Fibroblast of lung (primary cell): Measurements from ENCODE around the gene ICA1. TPM values are rescaled to one million over a fixed set of nuclear protein-coding genes. Genes with fewer than 3 reads are reported as not detected.
"Not testable (repeated sequence)": the region's sequence is repeated elsewhere in the genome, so short reads cannot be mapped to it uniquely, and the experiment has no call there.

Experiments used
- DNase-seq, 2 donors: peaks; one replicate each; pipeline versions ENCODE4 v3.0.0 to v3.0.0-alpha.2; 2010; ENCODE audit warnings: low read depth in 2 of 2
- H2AFZ ChIP-seq: 2 replicates; pipeline ENCODE4 v1.5.1; 2012; ENCODE audit warnings: low read length, control low read depth, inconsistent platforms
- H3K27ac ChIP-seq: 2 replicates; pipeline ENCODE4 v1.5.1; 2011; ENCODE audit warnings: low read length, control low read depth; ENCODE audit not compliant: insufficient read depth
- H3K27me3 ChIP-seq: 2 replicates; pipeline ENCODE4 v1.5.1; 2011; ENCODE audit warnings: mild to moderate bottlenecking, low read length; ENCODE audit not compliant: control insufficient read depth, insufficient read depth
- H3K36me3 ChIP-seq: 2 replicates; pipeline ENCODE4 v1.5.1; 2011; ENCODE audit warnings: low read length; ENCODE audit not compliant: control insufficient read depth, insufficient read depth
- H3K4me1 ChIP-seq: 2 replicates; pipeline ENCODE4 v1.5.1; 2011; ENCODE audit warnings: low read length; ENCODE audit not compliant: control insufficient read depth, insufficient read depth; ENCODE audit errors: extremely low read depth
- H3K4me2 ChIP-seq: 2 replicates; pipeline ENCODE4 v1.5.1; 2011; ENCODE audit warnings: low read length, control low read depth; ENCODE audit not compliant: insufficient read depth; ENCODE audit errors: extremely low read depth
- H3K4me3 ChIP-seq, 4 experiments: fragments of 200-600 bp in 1 of 4; sonication (generic) in 1 of 4; replicated peaks in 1 of 4; 2 replicates each; pipeline ENCODE4 v1.5.1; 2011 to 2016; ENCODE audit warnings: low read length in 4 of 4, low read depth in 3 of 4, mild to moderate bottlenecking in 3 of 4, control low read depth in 2 of 4, inconsistent platforms in 1 of 4, mixed read lengths in 1 of 4; ENCODE audit not compliant: insufficient read depth in 1 of 4; ENCODE audit errors: control extremely low read depth in 1 of 4
- H3K79me2 ChIP-seq: 2 replicates; pipeline ENCODE4 v1.5.1; 2012; ENCODE audit warnings: mild to moderate bottlenecking, low read length, inconsistent platforms; ENCODE audit not compliant: control insufficient read depth, insufficient read depth
- H3K9ac ChIP-seq: 2 replicates; pipeline ENCODE4 v1.5.1; 2011; ENCODE audit warnings: mild to moderate bottlenecking, low read length, control low read depth; ENCODE audit not compliant: insufficient read depth
- H3K9me3 ChIP-seq: 2 replicates; pipeline ENCODE4 v1.5.1; 2012; ENCODE audit warnings: low read depth, low read length; ENCODE audit not compliant: control insufficient read depth, insufficient read depth
- H4K20me1 ChIP-seq: 2 replicates; pipeline ENCODE4 v1.5.1; 2011; ENCODE audit warnings: low read length; ENCODE audit not compliant: control insufficient read depth, insufficient read depth; ENCODE audit errors: extremely low read depth
- CTCF ChIP-seq, 2 donors: IDR thresholded peaks in 1 of 2; conservative IDR thresholded peaks in 1 of 2; 1 replicate in 1 of 2; 2 replicates in 1 of 2; pipeline ENCODE4 v1.5.1; 2011 to 2012; ENCODE audit warnings: low read length in 2 of 2, control low read depth in 1 of 2, inconsistent platforms in 1 of 2, low read depth in 1 of 2, mild to moderate bottlenecking in 1 of 2
- EZH2 ChIP-seq: IDR thresholded peaks from 2 replicates; pipeline ENCODE4 v1.5.1; 2012; ENCODE audit warnings: low read length, control low read depth, mild to moderate bottlenecking; ENCODE audit errors: missing control alignments
- polyA plus RNA-seq, 2 donors: library from polyadenylated mRNA; depleted of rRNA in 1 of 2; stranded (reverse) in 1 of 2; unstranded in 1 of 2; fragments of >200 nt; gene quantifications; 2 replicates each; pipeline ENCODE4 v1.2.1, GENCODE V29; 2011 to 2012; ENCODE audit warnings: missing spikeins in 1 of 2
- total RNA-seq: library from RNA; depleted of rRNA; stranded (reverse); fragments of >200 nt; gene quantifications from 2 replicates; pipeline ENCODE4 v1.2.1, GENCODE V29; 2014

Gene ICA1
- total and polyA plus RNA-seq, 2 donors (not counting 1 experiment from before 2014, with no cell fraction given): 0.17 TPM; not detected in 1

- Histone ChIP-seq H3K4me1 (no peaks in the 10 kb centered on the region), H3K27ac (no peak overlapping the region), H3K27me3 (no peaks in the 10 kb centered on the region), H3K4me2 (no peak overlapping the region), H4K20me1 (no peaks in the 10 kb centered on the region), H3K79me2 (no peaks in the 10 kb centered on the region), H3K9me3 (no peaks in the 10 kb centered on the region), H2AFZ (no peak overlapping the region), H3K36me3 (no peaks in the 10 kb centered on the region), H3K9ac (no peak overlapping the region), H3K4me3 (no peak overlapping the region)
- TF ChIP-seq CTCF (conservative IDR thresholded peaks at IDR 0.05 in 1 of 2, IDR thresholded peaks at IDR 0.05 in 1 of 2; ENCODE audit: low read depth in 1 of 2, low read length in 2 of 2): no peak
- no peak for TF ChIP-seq EZH2
- no peak for DNase-seq
Observed at GRCh38 chr7:8105449-8106095, 156.4 kb downstream of the ICA1 start.

GRCh38 chr7:8103282-8103681 is 158.7 kb downstream of the ICA1 start:
- no peaks in the 10 kb centered on the region for H3K36me3 ChIP-seq
- no peak overlapping the region for H3K9ac ChIP-seq
- H3K4me2 ChIP-seq: no peak overlapping the region
- no peak for DNase-seq
- H3K27ac ChIP-seq: no peak overlapping the region
- no peaks in the 10 kb centered on the region for H3K9me3 ChIP-seq
- no peaks in the 10 kb centered on the region for H4K20me1 ChIP-seq
- no peak overlapping the region for H2AFZ ChIP-seq
- no peaks in the 10 kb centered on the region for H3K27me3 ChIP-seq
- no peaks in the 10 kb centered on the region for H3K79me2 ChIP-seq
- H3K4me1 ChIP-seq: no peaks in the 10 kb centered on the region
- no peak overlapping the region for H3K4me3 ChIP-seq
- no peak for TF ChIP-seq CTCF (conservative IDR thresholded peaks at IDR 0.05 in 1 of 2, IDR thresholded peaks at IDR 0.05 in 1 of 2; ENCODE audit: low read depth in 1 of 2, low read length in 2 of 2)

- not testable (repeated sequence) for H3K27me3 ChIP-seq, H3K79me2 ChIP-seq, H4K20me1 ChIP-seq, H3K27ac ChIP-seq, H3K9ac ChIP-seq, H3K4me2 ChIP-seq, H3K4me3 ChIP-seq, H3K4me1 ChIP-seq, H3K9me3 ChIP-seq, DNase-seq, H2AFZ ChIP-seq, H3K36me3 ChIP-seq
Observed at GRCh38 chr7:8101292-8101691, 160.7 kb downstream of the ICA1 start.
